AG04449 (cell line): ENCODE results near the gene IKZF1.

ENCODE experiments used
- CTCF ChIA-PET: fragments of 350-600 bp; formaldehyde crosslinking; extraction: SDS; loops from one replicate; lab custom pipeline; 2021; ENCODE audit warnings: antibody characterized with exemption; lab: Yijun Ruan, JAX
- POLR2A ChIA-PET: fragments of 400-600, 350-600 bp; formaldehyde crosslinking; extraction: SDS; loops from one replicate; lab custom pipeline; 2020; ENCODE audit warnings: antibody characterized with exemption, inconsistent platforms; lab: Yijun Ruan, JAX
- DNase-seq: peaks from one replicate; pipeline ENCODE4 v3.0.0-alpha.2; 2010; ENCODE audit warnings: low read depth, low spot score
- H3K4me3 ChIP-seq: 2 replicates; pipeline ENCODE4 v1.5.1; 2011; ENCODE audit warnings: low read depth, mild to moderate bottlenecking, control low read depth, low read length
- TF ChIP-seq, protein P1 (sequence below): IDR thresholded peaks from one replicate; pipeline ENCODE4 v1.5.1; 2011; ENCODE audit warnings: mild to moderate bottlenecking, moderate library complexity, low read length, control low read depth, inconsistent platforms; ENCODE audit not compliant: insufficient read depth; ENCODE audit errors: missing control alignments

Gene IKZF1

DNA sequence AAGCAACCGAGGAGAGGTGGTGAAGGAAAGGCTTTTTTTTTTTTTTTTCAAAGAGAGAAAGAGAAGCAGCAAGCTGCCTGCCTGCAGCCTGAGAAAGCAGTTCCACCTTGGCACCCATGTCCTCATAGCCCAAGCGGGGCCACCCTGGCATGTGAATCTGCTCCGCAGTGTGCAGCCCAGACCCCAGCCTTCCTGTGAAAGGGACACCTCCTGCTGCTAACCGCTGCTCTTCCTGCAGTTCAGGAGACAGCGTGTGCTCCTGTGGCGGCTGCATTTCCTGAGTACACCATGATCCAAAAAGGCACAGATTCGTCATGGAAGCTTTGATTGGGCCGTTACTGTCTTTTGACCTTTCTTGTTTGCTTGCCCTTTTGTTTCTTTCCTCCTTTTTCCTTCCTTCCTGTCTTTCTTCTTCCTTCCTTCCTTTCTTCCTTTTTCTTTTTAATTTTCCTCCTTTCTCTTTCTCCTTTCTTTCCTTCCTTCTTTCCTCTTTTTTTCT lies 38.1 kb downstream of the IKZF1 start:
- DNase-seq, result no peak

DNA sequence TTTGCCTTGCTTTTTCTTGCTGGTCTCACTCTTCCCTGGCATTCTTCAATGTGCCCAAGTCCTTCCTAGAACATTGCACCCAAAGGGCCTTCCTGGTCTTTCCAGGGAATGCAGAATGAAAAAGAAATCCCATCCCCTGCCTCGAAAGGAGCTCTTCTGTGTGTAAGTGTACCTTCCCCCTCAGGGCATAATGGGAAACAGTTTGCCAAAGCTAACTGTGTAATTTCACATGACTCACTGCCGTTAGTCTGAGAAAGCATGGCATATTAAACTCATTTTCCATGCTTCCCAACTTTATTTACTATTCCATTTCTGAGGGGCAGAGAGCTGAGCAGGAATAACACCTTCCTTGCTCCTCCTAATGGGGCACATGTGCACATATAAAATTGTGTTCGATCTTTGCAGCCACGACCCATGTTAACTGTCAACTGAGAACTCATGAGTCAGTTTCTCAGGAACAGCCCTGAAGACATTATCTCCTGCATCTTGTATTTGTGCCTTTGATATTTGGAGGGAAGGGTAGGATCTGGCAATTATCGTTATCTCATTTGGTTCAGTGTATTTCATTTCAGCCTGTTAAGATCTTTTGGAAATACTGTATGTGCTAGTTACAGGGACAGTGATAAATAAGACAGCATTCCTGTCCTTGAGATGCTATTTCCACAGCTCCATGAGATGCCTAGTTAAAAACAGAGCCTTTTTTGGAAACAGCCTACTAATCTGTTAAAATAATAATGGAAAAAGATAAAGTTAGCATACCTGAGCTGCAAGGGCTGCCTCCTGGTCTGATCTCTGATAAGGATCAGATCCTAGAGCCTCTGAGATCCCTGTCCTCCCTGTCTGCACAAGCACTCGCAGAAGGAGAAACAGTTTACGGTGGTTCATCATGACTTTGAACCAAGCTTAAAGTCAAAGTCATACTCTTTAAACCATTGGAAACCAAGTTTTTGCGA lies 42.3 kb downstream of the IKZF1 start:
- DNase-seq, result no peak
- no peak overlapping the region for H3K4me3 ChIP-seq
- ChIA-PET POLR2A (no interaction called here), CTCF (interaction anchor here (0.9 kb wide), 1 partner anchor 13 kb away, joined by 3 read pairs; no protein-coding TSS in a partner anchor)
- TF ChIP-seq, protein P1, sequence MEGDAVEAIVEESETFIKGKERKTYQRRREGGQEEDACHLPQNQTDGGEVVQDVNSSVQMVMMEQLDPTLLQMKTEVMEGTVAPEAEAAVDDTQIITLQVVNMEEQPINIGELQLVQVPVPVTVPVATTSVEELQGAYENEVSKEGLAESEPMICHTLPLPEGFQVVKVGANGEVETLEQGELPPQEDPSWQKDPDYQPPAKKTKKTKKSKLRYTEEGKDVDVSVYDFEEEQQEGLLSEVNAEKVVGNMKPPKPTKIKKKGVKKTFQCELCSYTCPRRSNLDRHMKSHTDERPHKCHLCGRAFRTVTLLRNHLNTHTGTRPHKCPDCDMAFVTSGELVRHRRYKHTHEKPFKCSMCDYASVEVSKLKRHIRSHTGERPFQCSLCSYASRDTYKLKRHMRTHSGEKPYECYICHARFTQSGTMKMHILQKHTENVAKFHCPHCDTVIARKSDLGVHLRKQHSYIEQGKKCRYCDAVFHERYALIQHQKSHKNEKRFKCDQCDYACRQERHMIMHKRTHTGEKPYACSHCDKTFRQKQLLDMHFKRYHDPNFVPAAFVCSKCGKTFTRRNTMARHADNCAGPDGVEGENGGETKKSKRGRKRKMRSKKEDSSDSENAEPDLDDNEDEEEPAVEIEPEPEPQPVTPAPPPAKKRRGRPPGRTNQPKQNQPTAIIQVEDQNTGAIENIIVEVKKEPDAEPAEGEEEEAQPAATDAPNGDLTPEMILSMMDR, result no peak

More for the DNA sequence above, 38.1 kb downstream of the IKZF1 start:
- TF ChIP-seq, protein P1, result no peak
- ChIA-PET POLR2A (no interaction called here), CTCF (no interaction called here)
- no peak overlapping the region for H3K4me3 ChIP-seq

DNA sequence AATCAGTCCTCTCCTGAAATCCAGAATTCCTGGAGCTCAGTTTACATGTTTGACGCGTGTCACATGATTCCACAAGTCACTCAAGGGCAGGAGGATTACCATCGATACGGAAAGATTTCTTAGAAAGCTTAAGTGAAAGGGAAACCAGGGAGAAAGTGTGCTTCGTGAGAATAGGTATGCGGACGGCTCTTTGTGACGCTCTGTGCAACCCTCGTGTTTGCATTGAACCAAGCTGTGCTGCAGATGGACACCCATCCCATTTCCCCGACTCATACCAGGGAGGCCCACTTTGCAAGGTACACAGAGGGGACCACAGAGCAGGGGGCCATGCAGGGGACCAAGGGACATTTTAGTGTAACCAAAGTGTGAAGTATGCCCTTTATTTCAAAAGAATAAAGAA lies 43.2 kb downstream of the IKZF1 start:
- CTCF ChIA-PET, result no interaction called here
- POLR2A ChIA-PET, result no interaction called here
- TF ChIP-seq, protein P1, result no peak
- H3K4me3 ChIP-seq, result no peak overlapping the region
- no peak for DNase-seq

DNA sequence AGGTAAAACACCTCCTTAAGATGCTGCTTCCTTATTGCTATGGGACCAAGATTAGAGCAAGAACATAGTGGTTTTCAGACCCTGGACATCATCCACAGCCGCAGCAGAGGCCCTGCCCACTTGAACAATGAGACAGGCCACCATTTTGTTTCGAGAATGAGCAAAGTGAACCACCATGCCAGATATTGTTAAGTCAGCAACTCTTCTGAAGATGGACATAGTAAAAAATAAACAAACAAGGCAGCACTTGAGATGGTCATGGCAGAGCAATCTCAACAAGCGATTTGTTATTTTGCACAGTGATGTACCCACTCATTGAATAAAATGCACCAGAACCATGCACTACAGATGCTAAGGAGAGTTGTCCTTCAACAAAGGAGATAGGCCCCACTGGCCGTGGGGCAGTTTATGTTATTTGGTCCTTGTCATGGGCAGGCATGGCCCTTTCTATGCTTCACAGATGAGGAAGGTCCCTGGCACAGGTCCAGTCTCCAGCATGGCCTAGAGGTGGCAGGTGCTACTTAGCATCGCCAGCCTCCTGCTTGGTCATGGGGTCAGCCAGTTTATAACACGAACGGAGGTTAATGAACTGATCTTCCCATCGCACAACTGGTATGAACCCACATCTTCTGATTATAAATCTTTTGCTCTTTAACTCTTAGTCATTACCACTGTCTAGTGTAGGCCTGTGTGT lies 44.1 kb downstream of the IKZF1 start:
- ChIA-PET POLR2A (no interaction called here), CTCF (no interaction called here)

DNA sequence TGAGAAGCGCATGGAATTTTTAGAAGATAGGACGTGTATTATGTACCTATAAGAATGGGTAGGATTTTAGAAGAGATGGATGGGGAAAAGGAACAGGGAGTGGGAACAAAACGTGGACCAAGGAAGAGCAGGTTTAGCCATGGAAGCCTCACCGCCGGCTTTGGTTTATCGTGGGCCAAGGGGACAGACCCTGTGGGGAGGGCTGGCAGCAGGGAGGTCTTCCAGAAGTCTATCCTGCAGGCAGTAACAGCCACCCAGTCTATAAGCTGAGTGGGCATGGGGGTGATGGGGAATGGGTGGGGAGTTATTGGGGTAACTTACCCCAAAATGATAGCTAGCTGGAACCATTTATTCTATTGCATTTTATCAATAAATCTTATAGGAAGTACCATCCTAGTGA lies 44.9 kb downstream of the IKZF1 start:
- CTCF ChIA-PET, result no interaction called here
- DNase-seq, result no peak
- H3K4me3 ChIP-seq, result no peak overlapping the region
- TF ChIP-seq, protein P1, result no peak
- POLR2A ChIA-PET, result no interaction called here

More for the DNA sequence above, 44.1 kb downstream of the IKZF1 start:
- DNase-seq, result no peak
- TF ChIP-seq, protein P1, result no peak
- no peak overlapping the region for H3K4me3 ChIP-seq
